GM18870 (cell line): ENCODE data around the gene KIF6.

ENCODE experiments used
- ATAC-seq: cut with Tn5 transposase; IDR thresholded peaks from one replicate; pipeline ENCODE4 v1.9.1; 2021; ENCODE audit warnings: moderate library complexity; ENCODE audit not compliant: unreplicated experiment

The KIF6 gene, protein sequence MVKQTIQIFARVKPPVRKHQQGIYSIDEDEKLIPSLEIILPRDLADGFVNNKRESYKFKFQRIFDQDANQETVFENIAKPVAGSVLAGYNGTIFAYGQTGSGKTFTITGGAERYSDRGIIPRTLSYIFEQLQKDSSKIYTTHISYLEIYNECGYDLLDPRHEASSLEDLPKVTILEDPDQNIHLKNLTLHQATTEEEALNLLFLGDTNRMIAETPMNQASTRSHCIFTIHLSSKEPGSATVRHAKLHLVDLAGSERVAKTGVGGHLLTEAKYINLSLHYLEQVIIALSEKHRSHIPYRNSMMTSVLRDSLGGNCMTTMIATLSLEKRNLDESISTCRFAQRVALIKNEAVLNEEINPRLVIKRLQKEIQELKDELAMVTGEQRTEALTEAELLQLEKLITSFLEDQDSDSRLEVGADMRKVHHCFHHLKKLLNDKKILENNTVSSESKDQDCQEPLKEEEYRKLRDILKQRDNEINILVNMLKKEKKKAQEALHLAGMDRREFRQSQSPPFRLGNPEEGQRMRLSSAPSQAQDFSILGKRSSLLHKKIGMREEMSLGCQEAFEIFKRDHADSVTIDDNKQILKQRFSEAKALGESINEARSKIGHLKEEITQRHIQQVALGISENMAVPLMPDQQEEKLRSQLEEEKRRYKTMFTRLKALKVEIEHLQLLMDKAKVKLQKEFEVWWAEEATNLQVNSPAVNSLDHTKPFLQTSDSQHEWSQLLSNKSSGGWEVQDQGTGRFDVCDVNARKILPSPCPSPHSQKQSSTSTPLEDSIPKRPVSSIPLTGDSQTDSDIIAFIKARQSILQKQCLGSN

DNA sequence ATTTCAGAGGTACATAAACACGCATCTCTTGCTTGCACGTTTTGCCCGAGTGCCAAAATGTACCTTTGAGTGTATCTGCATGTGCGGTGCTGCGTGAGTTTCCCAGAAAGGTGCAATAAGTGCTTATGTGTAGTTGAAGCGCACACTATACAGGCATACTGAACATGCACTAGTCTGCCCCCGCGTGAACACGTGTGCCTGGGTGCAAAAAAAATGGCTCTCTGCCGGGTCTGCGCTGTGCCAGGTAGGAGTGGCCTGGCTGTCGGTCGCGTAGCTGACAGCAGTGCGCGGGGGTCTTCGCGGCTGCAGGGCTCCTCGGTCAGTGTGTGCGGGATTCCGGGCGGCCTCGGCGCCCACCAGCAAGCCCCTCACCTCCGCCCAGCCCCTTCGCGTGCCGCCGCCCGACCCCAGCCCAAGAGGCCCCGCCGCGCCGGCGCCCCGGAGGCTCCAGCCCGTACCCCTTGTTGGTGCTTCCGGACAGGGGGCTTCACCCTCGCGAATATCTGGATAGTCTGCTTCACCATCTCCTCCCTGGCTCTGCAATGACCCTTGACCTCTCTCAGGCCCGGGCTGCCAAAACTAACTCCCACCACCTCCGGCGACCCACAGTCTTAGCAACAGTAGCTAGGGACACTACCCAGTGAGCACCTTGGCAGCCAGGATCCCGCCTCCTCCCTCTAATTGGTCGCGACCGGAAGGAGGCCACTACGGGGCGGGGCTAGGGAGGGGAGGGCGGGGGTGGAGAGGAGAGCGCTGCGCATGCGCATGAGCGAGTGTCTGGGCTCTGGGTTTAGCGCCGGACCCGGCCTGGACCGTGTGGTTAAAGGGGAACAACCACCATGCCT, at the start of gene KIF6:
Gene KIF6, minus strand, starts transcription at position 622 of the 845 bp plus-strand sequence. Its CDS starts 98 bp downstream, at position 524.
- ATAC-seq, result peak; percentile 90

DNA sequence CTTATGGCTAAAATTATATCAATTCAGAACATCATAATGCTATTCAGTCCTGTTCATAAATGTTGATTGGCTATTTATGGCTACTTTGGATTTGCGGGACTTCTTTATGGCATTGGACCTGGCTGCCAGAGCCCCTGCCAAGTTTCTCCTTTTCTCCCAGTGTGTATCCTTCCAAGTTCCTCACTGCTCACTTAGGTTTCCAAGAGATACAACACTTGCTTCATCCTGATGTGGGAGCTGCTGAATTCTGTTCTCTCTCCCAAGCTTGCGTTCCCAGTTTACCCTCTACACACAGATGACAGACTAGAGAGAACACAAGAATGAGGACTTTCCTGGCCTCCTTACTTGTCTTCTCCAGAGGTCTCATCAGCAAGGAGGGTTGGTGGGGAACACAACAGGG, 48.6 kb upstream of the KIF6 start:
- ATAC-seq, result no peak

DNA sequence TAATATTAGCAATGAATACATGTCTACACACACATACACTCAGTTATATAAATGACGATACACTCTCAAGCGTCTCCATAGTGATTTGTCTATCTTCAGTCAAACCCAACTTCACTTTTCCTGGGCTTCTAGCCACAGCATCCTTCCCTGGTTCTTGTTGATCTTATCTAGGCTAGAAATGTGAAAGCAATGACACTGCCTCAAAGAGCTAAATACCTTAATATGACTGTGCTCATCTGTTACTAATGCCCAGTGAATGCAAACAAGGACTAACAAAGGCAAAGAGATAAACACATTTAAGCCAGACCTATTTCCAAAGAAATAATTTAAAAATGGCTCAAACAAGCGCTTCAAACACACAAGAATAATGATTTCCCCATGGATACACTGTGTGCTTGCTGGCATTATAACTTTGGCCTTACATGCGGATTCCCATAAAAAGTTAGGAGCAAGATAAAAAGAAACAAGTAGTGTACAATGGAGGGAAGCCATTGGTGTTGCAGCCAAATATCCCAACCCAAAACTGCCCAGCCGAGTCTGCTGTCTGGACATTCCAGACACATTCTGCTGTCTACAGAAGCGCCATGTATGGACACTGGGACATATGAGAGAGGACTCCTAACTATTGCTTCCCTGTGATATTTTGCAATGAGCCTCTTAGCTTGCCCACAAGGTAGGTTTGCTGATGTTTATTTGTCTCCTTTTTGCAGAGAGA, 47.5 kb upstream of the KIF6 start:
- ATAC-seq, result no peak

DNA sequence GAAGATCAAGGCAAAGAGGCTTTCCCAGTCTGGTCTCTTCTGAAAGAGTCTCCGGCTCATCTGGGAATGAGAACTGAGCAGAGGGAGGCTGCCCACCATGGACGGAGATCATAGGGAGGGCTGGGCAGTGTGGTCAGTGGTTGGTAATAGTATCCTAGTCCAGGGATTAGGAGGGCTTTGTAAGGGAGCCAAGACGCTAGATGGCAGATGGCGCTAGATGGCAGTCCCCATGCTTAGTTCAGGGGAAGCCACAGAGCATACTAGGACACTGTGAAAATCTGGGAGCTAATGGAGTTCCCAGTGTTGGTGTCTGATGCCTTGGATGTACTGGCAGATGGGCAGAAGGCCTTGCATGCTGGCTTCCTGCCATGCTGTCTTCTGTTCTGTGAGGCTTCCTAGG, 45.2 kb upstream of the KIF6 start:
- no peak for ATAC-seq

DNA sequence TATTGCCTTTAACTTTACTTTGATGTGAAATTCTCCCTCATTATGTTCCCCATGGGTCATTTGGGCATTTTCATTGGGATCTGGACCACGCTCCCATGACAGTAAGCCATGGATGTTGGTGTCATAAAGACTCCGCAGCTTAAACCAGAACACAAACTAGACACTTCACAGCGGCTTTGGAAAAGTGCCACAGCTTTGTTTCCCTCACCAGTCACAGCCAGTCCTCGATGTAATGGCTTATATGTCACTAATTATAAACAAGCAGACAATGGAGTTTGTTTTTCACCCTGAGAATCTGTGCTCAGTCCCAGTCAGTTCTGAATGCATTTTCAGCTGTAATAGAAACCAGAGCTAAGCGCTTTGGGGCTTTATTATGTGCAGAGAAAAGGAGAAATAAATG, 43.8 kb upstream of the KIF6 start:
- ATAC-seq, result no peak

DNA sequence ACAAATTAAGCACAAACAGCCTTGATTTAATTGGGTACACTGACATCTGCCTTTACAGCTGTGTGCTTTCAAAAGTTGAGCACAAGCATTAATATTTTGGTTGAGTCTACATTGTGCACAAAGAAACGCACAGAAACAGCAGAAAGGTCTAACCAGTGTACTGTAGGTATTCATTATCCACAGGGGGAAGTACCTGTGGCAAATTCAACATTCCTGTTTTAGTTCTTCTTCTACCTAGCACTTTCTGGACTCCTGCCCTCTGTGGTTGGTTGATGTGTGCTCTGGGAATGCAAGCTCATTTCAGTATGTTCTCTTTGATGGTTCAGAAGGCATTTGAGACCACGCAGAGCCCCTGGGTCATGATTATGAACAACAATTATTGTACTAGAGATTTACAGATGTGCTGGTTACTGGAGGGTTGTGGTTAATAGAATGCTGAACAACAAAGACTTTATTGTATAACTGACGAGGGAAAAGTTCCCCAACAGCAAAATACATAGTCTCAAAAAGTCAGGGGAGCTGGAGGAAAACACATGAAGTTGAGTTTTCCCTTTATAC, 40.4 kb upstream of the KIF6 start:
- no peak for ATAC-seq

DNA sequence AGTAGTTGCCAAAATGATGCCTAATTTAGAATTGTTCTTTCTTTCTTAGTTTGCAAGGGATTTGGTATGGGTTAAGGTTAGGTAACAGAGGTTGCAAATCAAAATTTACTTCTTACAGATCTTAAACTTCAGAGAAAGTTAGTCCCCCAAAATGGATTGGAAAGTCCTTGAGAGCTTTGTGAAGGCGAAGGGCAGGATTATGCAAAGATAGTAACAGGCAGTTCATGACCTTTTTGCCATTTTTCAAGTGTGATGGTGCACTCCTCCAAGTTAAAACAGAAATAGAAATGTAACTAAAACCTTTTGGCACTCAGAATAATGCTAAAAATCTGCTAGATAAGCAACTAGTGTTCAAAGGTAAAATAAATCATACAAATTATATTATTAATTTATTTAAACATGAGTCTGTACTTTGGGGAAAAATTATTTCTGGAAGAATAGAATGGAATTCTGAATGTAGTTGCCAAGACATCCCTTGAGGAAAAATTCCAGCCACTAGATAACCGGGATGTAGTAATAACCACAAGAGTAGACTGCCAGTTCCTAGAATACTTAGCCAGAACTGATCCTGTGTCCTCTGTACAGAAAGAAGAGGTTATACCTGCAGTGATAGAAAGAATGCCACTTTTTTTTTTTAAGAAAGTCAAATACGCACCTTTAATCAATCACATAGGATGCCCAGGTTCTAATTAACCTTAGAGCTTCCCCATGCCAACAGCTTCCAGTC, 35.2 kb upstream of the KIF6 start:
- no peak for ATAC-seq

DNA sequence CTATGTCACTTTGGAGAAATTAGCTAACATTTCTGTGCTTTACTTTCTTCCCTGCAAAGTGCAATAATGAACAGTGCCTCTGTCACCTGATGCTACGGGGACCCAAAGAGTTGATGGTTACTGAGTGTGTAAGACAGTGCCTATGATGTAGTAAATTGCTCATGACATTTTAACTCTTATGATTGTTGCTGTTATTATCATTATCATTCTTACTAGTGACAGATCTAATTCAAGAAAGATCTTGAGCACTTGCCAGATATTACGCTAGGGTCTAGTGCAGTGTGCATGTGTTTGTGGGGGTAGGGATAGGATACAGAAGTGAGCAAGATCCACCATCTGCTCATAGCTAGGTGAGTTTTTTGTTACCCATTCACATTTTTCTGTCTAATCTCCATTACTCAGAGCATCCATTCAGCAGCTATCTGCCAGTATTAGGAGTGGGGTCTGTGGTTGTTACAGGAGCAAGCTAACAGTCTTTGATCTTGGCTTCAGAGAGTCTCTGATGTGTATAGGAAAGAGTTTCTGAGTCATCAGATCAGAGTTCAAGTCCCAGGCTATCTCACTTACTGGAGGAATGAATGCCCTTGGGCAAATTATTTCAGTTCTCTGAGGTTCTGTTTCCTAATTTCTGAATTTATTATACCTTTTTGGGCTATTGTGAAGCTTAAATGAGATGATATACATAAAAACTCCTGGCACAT, 33.8 kb upstream of the KIF6 start:
- ATAC-seq, result no peak

DNA sequence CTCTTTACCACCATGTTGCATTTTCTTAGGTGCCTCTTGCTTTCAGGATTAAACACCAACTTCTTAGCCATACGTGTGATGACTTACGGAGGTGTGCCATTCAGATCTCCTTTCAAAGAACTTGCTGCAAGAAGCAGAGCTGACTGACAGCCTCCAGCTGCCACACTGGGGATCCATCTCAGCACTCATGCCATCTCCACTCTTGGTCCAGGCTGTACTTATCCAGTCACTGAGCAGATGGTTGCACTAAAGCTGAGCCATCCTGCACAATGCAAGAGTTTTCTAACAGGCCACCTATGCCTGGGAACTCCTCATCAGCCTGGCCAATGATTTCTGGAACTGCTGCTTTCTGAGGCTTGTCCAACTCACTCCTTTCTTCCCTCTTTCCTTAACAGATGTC, 31.4 kb upstream of the KIF6 start:
- ATAC-seq, result no peak

DNA sequence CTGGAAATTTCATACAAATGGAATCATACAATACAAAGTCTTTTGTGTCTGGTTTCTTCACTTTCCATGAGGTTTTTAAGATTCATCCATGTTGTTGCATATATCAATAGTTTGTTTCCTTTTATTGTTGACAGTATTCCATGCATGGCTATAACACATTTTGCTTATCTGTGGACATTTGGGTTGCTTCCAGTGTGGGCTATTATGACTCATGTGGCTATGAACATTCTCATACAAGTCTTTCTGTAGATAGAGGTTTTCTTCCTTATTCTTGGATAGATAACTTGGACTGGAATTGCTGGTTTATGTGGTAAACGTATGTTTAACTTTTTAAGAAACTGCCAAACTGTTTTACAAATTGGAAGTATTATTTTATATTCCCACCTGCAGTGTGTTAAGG, 30.0 kb upstream of the KIF6 start:
- no peak for ATAC-seq

DNA sequence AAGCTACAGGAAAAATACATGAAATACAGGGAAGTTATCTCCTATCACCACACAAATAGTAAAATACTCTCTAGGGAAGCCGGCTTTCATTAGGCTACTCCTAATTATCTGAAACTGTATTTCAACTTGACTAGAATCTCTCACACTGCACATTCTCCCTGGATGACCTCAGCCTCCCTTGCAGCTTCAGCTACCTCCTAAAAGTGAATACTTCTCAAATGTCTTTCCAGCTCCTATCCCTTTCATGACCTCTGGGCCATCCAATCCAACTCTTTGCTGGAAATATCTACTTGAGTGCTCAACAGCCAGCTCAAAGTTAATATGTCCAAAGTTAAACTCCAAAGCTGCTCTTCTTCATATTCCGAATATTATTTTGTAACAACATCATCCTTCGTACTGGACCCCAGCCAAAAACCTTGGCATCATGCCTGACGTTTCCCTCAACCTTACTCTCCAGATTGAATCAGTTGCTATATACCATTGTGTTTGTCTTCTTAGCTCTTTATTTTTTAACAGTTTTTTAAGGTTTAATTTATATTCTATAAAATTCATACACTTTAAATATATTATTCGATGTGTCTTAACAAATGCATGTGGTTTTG, 29.4 kb upstream of the KIF6 start:
- ATAC-seq, result no peak

DNA sequence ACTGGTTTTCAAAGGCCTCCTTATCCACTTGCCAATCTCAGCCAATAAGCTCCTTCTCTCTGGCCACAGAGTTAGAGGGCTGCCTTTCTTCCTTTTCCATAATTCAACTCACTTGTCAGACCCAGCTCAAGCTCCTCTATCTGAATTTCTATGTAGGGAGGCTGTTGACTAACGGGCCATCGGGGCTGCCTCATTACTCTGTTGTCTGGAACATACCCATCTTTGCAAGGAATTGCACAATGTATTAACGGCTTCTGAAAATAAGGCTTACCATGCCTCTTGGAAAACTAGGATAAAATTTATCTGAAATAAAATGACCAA, 28.5 kb upstream of the KIF6 start:
- no peak for ATAC-seq

DNA sequence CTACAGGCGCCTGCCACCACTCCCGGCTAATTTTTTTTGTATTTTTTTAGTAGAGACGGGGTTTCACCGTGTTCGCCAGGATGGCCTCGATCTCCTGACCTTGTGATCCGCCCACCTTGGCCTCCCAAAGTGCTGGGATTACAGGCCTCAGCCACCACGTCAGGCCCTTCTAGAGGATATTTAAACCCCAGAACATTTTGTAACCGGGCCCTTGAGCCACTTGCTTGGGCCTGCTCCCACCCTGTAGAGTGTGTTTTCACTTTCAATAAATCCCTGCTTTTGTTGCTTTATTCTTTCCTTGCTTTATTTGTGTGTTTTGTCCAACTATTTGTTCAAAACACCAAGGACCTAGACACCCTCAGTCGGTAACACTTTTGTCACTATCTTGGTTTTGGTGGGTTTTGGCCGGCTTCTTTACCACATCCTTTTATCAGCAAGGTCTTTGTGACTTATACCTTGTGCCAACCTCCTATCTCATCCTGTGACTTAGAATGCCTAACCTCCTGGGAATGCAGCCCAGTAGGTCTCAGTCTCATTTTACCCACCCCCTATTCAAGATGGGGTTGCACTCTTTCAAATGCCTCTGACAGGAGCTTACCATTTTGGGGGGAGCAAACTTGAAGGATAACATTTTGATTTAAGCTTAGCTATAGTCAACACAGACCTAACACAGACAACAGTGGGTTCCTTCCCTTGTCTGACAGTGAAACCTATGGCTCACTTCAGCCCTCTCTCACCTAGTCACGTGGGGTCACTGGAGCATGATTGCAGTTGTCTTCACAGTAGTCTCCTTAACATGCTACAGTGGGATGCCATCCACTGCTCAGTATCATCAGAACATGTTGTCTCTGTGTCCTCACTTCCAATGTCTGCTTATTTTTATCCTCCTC, 27.9 kb upstream of the KIF6 start:
- no peak for ATAC-seq

DNA sequence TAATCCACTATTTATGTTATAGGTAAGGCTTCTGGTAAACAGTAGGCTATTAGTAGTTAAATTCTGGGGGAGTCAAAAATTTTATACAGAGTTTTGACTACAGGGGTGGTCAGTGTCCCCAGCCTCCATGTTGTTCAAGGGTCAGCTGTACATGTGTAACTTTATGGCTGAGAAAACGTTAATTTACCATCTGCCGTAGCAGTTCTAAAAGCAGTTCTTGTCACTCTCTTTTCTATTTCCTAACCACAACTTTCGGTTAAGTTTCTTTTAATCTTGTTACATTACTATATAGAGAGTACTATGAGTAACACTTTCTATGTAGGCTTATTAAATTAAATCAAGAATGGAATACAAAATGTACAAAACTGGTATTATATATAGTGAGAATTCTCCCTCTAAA, 21.6 kb upstream of the KIF6 start:
- ATAC-seq, result no peak

DNA sequence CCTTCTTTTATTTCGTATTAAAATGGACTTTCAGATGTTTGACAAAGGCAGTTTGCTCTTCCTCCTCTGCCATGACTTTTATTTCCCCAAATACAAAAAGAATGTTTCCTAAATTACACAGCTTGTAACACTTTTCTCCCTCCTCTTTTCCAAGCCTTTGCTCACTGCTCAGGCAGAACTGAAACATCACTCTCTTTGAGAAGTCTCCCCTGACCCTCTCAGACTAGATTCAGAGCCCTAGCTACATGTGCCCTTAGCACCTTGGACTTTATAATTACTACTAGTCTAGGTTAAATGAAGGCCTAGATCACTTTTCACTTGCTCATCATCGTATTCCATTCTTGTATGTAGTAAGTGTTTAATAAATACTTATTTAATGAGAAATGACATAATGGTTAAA, 8.5 kb upstream of the KIF6 start:
- no peak for ATAC-seq

DNA sequence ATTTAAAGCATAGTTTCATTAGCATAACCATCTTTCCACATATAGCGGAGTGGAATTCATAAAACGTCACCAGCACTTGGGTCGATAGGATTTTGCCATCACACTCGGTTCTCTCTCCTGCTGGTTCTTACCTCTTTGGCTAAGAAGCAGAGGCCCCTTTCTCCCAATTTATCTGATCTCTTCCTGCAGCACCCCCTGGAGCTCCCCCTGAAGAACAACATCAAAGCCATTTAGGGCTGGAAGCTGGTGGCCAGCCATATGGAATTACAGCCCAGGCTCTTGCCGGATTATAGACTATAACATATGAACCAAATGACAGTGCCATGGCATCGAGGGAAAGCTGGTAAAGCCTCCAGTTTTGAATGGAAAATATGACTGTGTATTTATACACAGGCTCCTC, 6.4 kb upstream of the KIF6 start:
- no peak for ATAC-seq

DNA sequence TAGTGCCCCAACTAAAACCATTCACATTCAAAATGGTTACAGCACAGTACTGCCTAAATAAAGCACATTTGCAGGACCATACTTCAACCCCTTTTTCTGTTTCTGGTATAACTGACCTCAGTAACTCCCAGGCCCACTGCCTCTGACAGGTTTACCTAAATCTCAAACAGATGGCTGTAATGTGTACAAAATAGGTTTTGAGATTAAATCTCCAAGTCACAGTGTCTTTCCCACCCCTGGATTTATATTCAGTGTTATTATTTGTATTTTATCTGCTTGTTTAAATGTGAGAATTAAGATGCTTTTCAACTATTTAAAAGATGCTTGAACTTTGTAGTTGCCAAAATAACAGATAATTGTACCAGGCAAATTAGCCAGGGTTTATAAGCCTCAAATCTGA, 4.7 kb upstream of the KIF6 start:
- no peak for ATAC-seq

DNA sequence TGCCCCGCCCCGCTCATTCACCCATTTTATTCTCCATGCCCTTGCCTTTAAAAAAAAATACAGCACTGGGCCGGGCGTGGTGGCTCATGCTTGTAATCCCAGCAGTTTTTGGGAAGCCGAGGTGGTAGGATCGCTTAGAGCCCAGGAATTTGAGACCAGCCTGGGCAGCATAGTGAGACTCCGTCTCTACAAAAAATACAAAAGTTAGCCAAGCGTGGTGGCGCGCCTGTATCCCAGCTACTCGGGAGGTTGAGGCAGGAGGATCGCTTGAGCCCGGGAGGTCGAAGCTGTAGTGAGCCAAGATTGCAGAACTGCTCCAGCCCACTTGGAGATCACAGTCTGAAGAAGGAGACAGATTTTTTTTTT, 407 bp upstream of the KIF6 start:
- ATAC-seq, result no peak
